ENCODE data around the gene CLDN2.

DNA sequence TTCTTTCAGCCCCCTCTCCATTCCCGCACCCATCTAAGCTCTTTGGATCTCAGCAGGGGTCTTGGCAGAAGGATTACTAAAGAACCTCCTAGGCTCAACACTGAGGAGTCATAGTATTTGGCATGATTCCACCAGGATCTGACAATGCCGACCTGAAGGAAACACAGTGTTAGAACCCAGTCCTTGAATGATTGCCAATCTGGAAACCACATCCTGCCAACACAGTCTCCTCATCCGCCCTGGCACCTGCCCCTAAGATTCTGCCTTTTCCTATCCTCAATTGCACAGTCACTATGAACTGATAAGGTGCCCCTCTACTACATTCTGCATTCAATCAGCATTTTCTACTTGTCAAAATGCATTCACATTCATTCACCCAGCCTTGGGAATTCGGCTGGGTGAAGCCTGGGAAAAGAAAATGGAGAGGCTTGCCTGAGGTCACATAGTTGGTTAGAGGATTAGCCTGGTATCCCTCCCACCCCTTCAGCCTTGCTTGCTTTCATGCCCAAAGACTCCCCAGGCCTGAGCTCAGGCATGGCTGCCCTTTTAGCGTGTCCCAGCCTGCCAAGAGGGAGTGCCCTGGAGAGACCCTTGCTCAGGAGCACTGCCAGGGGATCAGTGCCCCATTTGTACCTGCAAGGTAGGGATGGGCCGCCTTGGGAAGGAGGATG is 2.2 kb upstream of the CLDN2 start:
- TF ChIP-seq, protein P1, sequence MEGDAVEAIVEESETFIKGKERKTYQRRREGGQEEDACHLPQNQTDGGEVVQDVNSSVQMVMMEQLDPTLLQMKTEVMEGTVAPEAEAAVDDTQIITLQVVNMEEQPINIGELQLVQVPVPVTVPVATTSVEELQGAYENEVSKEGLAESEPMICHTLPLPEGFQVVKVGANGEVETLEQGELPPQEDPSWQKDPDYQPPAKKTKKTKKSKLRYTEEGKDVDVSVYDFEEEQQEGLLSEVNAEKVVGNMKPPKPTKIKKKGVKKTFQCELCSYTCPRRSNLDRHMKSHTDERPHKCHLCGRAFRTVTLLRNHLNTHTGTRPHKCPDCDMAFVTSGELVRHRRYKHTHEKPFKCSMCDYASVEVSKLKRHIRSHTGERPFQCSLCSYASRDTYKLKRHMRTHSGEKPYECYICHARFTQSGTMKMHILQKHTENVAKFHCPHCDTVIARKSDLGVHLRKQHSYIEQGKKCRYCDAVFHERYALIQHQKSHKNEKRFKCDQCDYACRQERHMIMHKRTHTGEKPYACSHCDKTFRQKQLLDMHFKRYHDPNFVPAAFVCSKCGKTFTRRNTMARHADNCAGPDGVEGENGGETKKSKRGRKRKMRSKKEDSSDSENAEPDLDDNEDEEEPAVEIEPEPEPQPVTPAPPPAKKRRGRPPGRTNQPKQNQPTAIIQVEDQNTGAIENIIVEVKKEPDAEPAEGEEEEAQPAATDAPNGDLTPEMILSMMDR (IDR thresholded peaks at IDR 0.05): no peak
- TF ChIP-seq ZFX (IDR thresholded peaks at IDR 0.05; ENCODE audit: borderline replicate concordance): no peak

Data from 22Rv1 (cell line).